ENCODE measurements around the gene DCUN1D2. TPM values are rescaled to one million over a fixed set of nuclear protein-coding genes. Genes with fewer than 3 reads are reported as not detected.

DCUN1D2 gene
- total RNA-seq, 1 experiment from 2014 or later, result 38.6 TPM

GRCh38 chr13:113536461-113537110 is 46.1 kb upstream of the DCUN1D2 start:
- ChIA-PET POLR2A (ENCODE audit: low non-redundant PET) (no interaction called here), CTCF (no interaction called here)
- no peak for DNase-seq (ENCODE audit: low spot score)
- Histone ChIP-seq H3K27me3 (replicated peaks; ENCODE audit: insufficient read depth, low read depth, low read length, poor library complexity) (no peaks in the 10 kb centered on the region), H3K27ac (ENCODE audit: low read depth, low read length, poor library complexity, severe bottlenecking) (no peak overlapping the region), H3K4me3 (ENCODE audit: low read depth, low read length, poor library complexity, severe bottlenecking) (no peak overlapping the region), H3K9me3 (ENCODE audit: low read depth, low read length, poor library complexity, severe bottlenecking) (no peaks in the 10 kb centered on the region), H3K4me1 (ENCODE audit: insufficient read depth, low read length, poor library complexity, severe bottlenecking) (no peaks in the 10 kb centered on the region), H3K36me3 (ENCODE audit: insufficient read depth, low read length, poor library complexity, severe bottlenecking) (no peaks in the 10 kb centered on the region)
- no peak for TF ChIP-seq CTCF (conservative IDR thresholded peaks at IDR 0.05; ENCODE audit: low read depth, low read length)
- TF ChIP-seq EZH2 (IDR thresholded peaks at IDR 0.05; ENCODE audit: borderline replicate concordance, low read depth, low read length, poor library complexity, severe bottlenecking), result no peak
- no TSS peak for BruUV-seq (replicated peaks)
- intact Hi-C loops (cut with micrococcal nuclease; ENCODE audit: unreplicated experiment), result no loop called here

DNA sequence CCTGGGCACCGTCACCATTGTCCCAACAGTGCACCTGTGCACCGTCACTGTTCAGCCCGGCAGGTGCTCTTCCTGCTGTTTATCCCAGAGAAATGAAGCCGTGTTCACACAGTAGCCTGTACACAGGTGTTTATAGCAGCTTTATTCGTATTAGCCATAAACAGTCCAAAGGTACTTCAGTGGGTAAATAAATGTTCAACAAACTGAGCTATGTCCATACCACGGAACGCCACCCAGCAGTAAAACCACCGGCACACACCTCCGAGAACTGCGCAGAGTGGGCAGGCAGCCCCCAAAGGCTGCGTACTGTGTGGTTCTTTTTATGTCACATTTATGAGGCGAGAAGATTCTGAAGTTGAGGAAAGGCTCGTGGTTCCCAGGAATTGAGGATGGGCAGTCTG is 44.9 kb upstream of the DCUN1D2 start:
- intact Hi-C loops (cut with micrococcal nuclease; ENCODE audit: unreplicated experiment), result no loop called here
- no peak for DNase-seq (ENCODE audit: low spot score)

GRCh38 chr13:113534236-113534860 is 43.8 kb upstream of the DCUN1D2 start:
- no peaks in the 10 kb centered on the region for H3K27me3 ChIP-seq (replicated peaks; ENCODE audit: insufficient read depth, low read depth, low read length, poor library complexity)
- H3K36me3 ChIP-seq (ENCODE audit: insufficient read depth, low read length, poor library complexity, severe bottlenecking), result no peaks in the 10 kb centered on the region
- ChIA-PET POLR2A (ENCODE audit: low non-redundant PET) (no interaction called here), CTCF (no interaction called here)
- no peaks in the 10 kb centered on the region for H3K9me3 ChIP-seq (ENCODE audit: low read depth, low read length, poor library complexity, severe bottlenecking)
- no peak overlapping the region for H3K4me3 ChIP-seq (ENCODE audit: low read depth, low read length, poor library complexity, severe bottlenecking)
- no TSS peak for BruUV-seq (replicated peaks)
- H3K27ac ChIP-seq (ENCODE audit: low read depth, low read length, poor library complexity, severe bottlenecking), result no peak overlapping the region
- DNase-seq (ENCODE audit: low spot score), result no peak
- TF ChIP-seq EZH2 (IDR thresholded peaks at IDR 0.05; ENCODE audit: borderline replicate concordance, low read depth, low read length, poor library complexity, severe bottlenecking) (no peak), CTCF (conservative IDR thresholded peaks at IDR 0.05; ENCODE audit: low read depth, low read length) (no peak)
- intact Hi-C loops (cut with micrococcal nuclease; ENCODE audit: unreplicated experiment), result no loop called here
- H3K4me1 ChIP-seq (ENCODE audit: insufficient read depth, low read length, poor library complexity, severe bottlenecking), result no peaks in the 10 kb centered on the region

More for the DNA sequence above, 44.9 kb upstream of the DCUN1D2 start:
- no peak overlapping the region for H3K27ac ChIP-seq (ENCODE audit: low read depth, low read length, poor library complexity, severe bottlenecking)
- no peaks in the 10 kb centered on the region for H3K36me3 ChIP-seq (ENCODE audit: insufficient read depth, low read length, poor library complexity, severe bottlenecking)
- H3K4me3 ChIP-seq (ENCODE audit: low read depth, low read length, poor library complexity, severe bottlenecking), result no peak overlapping the region
- H3K4me1 ChIP-seq (ENCODE audit: insufficient read depth, low read length, poor library complexity, severe bottlenecking), result no peaks in the 10 kb centered on the region
- POLR2A ChIA-PET (ENCODE audit: low non-redundant PET), result no interaction called here
- no peaks in the 10 kb centered on the region for H3K9me3 ChIP-seq (ENCODE audit: low read depth, low read length, poor library complexity, severe bottlenecking)
- CTCF ChIA-PET, result no interaction called here
- no peaks in the 10 kb centered on the region for H3K27me3 ChIP-seq (replicated peaks; ENCODE audit: insufficient read depth, low read depth, low read length, poor library complexity)
- TF ChIP-seq EZH2 (IDR thresholded peaks at IDR 0.05; ENCODE audit: borderline replicate concordance, low read depth, low read length, poor library complexity, severe bottlenecking) (no peak), CTCF (conservative IDR thresholded peaks at IDR 0.05; ENCODE audit: low read depth, low read length) (no peak)
- no TSS peak for BruUV-seq (replicated peaks)
